ENCODE results near the gene PRKCE.

- TF ChIP-seq CTCF (IDR thresholded peaks at IDR 0.05) (no peak), POLR2A (IDR thresholded peaks at IDR 0.05) (no peak)
These were observed 145.0 kb downstream of the PRKCE start for GRCh38 chr2:45796500-45796899.
